ENCODE measurements around the gene ADSS2.

DNA sequence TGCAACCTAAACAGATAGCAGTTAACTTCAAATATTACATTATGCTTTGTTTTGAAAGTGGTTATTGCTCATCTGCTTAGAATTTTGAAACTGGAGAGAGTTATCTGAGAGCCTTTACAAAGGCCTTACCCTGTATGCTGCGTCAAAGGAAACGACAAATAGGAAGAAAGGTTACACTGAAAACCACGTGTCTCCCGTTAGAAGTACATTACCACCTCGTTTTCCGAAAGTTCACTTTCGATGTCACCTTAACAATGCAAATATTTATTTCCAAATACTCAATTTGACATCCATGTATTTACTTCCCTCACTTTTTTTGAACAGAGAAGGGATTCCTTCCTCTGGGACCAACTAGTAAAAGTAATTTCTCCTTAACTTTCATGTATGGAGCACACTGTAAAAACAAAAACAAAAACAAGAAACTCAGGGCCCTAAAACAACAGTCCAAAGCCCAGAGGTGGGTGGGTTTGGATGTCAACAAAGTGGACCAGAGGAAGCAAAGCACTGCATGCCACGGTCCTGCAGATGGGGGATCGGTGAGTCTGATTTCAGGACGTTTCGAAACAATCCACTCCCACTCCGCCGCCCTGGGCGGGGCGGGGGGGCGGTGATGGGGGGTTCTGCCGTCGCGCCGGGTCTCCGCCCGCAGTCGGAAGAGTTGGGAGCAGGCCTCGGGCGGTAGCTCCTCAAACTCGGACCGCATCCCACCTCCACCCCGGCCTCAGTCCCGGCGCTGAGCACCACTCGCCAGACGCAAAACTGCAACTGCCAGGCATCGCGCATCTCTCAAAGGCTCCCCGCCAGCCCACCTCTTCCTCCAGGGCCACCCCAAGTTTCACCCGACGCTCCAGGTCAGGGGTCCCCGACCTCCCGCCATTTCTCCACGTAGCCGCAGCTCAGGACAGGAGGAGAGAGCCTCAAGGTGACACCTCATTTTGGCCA, 841 bp downstream of the ADSS2 start:
- TF ChIP-seq CTCF (IDR thresholded peaks at IDR 0.05) = no peak
- TF ChIP-seq POLR2A (IDR thresholded peaks at IDR 0.05) = no peak
